CD4-positive, alpha-beta T cell treated with Interleukin-6 for 4 hours (primary cell): Measurements from ENCODE around the gene HDC.

Source experiments
- DNase-seq: peaks from one replicate; pipeline ENCODE4 v3.0.0-alpha.2; 2020; ENCODE audit warnings: mixed read lengths

Gene HDC

GRCh38 chr15:50251638-50252182, 13.8 kb downstream of the HDC start:
- DNase-seq: no peak

- no peak for DNase-seq
These were observed 14.6 kb downstream of the HDC start for GRCh38 chr15:50250760-50251394.

GRCh38 chr15:50249704-50250103, 15.8 kb downstream of the HDC start:
- no peak for DNase-seq

GRCh38 chr15:50248994-50249582, 16.4 kb downstream of the HDC start:
- no peak for DNase-seq

GRCh38 chr15:50247819-50248655, 17.5 kb downstream of the HDC start:
- DNase-seq: peak; percentile 70

- no peak for DNase-seq
These were observed 18.9 kb downstream of the HDC start for GRCh38 chr15:50246631-50247030.

- DNase-seq: no peak
These were observed 20.4 kb downstream of the HDC start for GRCh38 chr15:50244959-50245624.

GRCh38 chr15:50244153-50244552, 21.4 kb downstream of the HDC start:
- no peak for DNase-seq

- no peak for DNase-seq
These were observed 23.7 kb downstream of the HDC start for GRCh38 chr15:50241684-50242450.

- DNase-seq: no peak
These were observed 27.3 kb downstream of the HDC start for GRCh38 chr15:50238255-50238654.

- DNase-seq: no peak
These were observed 29.1 kb downstream of the HDC start for GRCh38 chr15:50236433-50236832.

- no peak for DNase-seq
These were observed 29.7 kb downstream of the HDC start for GRCh38 chr15:50235794-50236193.

GRCh38 chr15:50234764-50235163, 30.8 kb downstream of the HDC start:
- no peak for DNase-seq

- DNase-seq: no peak
These were observed 32.3 kb downstream of the HDC start for GRCh38 chr15:50233192-50233736.

GRCh38 chr15:50232791-50233190, 32.7 kb downstream of the HDC start:
- no peak for DNase-seq

GRCh38 chr15:50231761-50232160, 33.8 kb downstream of the HDC start:
- DNase-seq: no peak

- DNase-seq: no peak
These were observed 36.2 kb downstream of the HDC start for GRCh38 chr15:50229336-50229735.

- DNase-seq: no peak
These were observed 36.7 kb downstream of the HDC start for GRCh38 chr15:50228866-50229265.

GRCh38 chr15:50227076-50227475, 38.5 kb downstream of the HDC start:
- DNase-seq: no peak

- DNase-seq: no peak
These were observed 39.6 kb downstream of the HDC start for GRCh38 chr15:50225938-50226337.

GRCh38 chr15:50225057-50225456, 40.5 kb downstream of the HDC start:
- no peak for DNase-seq

- no peak for DNase-seq
These were observed 40.9 kb downstream of the HDC start for GRCh38 chr15:50224606-50225005.
